Measurements from ENCODE around the gene ANKRD30B.
"Not testable (repeated sequence)": the region's sequence is repeated elsewhere in the genome, so short reads cannot be mapped to it uniquely, and the experiment has no call there.

The ANKRD30B gene

DNA sequence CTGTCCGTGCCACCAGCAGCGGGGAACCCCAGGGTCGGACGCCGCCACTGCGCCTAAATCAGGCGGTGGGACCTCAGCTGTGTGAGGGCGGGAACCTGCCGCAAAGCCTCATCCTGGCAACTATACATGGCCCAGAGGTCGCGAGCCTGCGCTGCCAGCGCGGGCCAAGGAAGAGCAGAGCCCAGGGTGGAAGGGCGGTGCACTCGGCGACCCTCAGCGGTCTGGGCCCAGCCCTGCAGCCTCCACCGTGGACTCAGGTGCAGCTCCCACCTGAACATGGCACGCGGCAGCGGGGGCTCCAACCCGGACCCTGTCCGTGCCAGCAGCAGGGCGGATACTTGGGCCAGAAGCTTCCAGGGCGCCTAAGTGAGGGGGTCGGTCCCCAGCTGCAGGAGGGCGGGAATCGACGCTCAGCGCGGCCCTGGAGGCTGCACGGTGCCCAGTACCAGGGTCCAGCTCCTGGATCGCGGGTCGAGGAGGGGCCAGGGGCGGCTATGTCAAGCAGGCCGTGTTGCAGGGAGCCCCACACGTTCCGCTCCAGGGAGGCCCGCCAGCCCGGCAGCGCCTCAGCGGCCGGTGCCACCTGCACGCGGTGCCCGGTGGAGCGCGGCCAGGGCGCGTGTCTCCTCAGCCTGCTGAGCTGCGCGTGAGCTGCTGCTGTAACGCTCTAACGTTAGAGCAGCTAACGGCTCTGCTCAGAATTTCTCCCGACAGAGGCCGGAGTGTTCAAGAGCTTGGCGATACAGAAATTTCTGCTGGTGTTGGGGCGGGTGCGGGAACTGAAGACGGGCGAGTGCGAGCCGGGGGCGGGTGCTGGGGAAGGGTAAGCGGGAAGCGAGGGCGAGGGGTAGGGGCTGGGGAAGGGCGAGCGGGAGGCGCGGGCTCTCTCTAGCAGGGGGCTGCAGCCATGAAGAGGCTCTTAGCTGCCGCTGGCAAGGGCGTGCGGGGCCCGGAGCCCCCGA is at the start of gene ANKRD30B:
ANKRD30B (plus strand) TSS at position 660 of the 962 bp plus-strand sequence; CDS start at position 908, 248 bp downstream.
- DNase-seq (ENCODE audit: low read depth in 2 of 2), result no peak

GRCh38 chr18:14701286-14702040 is 46.5 kb upstream of the ANKRD30B start:
- not testable (repeated sequence) for DNase-seq (ENCODE audit: low read depth in 2 of 2)

DNA sequence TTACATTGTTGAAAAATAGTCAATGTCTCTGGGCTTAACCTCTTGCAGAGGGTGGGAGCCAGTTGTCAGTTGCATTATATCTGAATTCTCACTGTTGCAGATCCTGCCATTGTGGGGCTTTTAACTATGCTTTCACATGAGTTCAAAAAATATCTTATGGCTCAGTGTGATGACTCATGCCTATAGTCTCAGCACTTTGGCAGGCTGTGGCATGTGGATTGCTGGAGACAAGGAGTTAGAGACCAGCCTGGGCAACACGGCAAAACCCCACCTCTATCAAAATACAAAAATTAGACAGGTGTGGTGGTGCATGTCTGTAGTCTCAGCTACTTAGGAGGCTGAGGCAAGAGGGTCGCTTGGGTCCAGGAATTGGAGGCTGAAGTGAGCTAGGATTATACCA is 38.2 kb upstream of the ANKRD30B start:
- not testable (repeated sequence) for DNase-seq (ENCODE audit: low read depth in 2 of 2)

GRCh38 chr18:14721569-14721968 is 26.4 kb upstream of the ANKRD30B start:
- not testable (repeated sequence) for DNase-seq (ENCODE audit: low read depth in 2 of 2)

DNA sequence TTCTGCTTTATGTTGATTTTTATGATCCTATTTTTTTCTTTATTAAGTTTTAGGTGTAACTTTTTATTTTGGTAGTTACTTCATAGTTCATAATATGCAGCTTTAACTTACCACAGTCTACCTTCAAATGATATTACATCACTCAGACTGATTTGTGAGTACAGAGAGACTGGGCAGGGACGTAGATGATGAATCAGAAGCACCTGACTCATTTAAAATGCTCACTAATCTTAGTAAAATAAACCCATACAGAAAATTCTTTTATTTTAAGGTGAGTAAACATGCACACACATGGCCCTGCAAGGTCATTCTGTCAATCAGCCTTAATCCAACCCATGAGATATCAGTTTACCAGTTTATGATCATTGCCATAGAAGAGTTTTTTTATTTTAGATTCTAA is 8.9 kb upstream of the ANKRD30B start:
- DNase-seq (ENCODE audit: low read depth in 2 of 2), result not testable (repeated sequence)

DNA sequence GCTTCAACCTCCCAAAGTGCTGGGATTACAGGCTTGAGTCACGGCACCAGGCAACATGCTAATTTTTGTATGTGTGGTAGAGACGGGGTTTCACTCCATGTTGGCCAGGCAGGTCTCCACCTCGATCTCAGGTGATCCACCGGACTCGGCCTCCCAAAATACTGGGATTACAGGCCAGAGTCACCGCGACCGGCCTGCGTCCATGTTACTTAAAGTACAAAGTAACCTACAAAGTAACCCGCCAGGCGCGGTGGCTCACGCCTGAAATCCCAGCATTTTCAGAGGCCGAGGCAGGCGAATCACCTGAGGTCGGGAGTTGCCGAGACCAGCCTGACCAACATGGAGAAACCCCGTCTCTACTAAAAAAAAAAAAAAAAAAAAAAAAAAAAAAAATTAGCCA is 1.1 kb upstream of the ANKRD30B start:
- DNase-seq (ENCODE audit: low read depth in 2 of 2), result no peak

- DNase-seq (ENCODE audit: low read depth in 2 of 2), result no peak
Measured at GRCh38 chr18:14748496-14748895, 524 bp downstream of the ANKRD30B start.

DNA sequence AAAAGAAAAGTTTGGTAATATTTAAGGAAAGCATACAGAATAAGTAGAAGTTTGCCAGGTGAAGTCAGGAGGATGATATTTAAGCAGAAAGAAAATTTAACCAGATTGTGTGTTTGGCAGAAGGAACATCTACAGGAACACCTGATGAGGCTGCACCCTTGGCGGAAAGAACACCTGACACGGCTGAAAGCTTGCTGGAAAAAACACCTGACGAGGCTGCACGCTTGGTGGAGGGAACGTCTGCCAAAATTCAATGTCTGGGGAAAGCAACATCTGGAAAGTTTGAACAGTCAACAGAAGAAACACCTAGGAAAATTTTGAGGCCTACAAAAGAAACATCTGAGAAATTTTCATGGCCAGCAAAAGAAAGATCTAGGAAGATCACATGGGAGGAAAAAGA is 15.6 kb downstream of the ANKRD30B start:
- not testable (repeated sequence) for DNase-seq (ENCODE audit: low read depth in 2 of 2)

- no peak for DNase-seq (ENCODE audit: low read depth in 2 of 2)
Measured at GRCh38 chr18:14767474-14767873, 19.5 kb downstream of the ANKRD30B start.

DNA sequence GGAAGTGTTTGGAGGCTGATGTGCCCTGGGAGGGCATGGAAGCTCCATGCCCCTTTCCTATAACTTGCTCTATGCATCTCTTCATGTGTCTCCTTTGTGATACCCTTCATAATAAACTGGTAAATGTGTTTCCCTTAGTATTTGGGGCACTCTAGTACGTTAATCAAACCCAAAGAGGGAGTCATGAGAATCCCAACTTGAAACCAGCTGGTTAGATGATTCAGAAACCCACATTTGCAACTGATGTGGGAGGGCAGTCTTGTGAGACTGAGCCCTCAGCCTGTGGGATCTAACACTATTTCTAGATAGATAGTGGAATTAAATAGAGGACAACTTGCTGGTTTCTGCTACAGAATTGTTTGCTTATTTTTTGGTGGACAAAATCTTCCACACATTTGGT is 20.3 kb downstream of the ANKRD30B start:
- DNase-seq (ENCODE audit: low read depth in 2 of 2), result no peak

GRCh38 chr18:14769381-14769780 is 21.4 kb downstream of the ANKRD30B start:
- DNase-seq (ENCODE audit: low read depth in 2 of 2), result no peak

DNA sequence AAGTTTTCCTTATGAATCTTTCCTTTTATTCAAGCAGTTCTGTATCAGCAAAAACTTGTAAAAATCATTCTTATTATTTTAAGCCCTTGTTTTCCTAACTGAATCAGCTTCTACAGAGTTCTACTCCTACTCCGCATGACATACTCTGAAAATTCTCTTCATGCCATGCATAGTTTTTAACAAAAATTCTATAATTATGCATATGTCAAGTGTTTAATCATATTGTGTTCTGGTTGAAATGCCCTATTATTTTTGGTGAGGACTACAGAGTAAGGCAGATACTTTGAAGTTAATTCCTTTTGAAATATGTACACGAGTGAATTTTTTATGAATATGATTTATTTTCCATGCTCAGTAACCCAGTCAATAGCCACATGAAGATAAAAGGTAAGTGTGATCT is 28.8 kb downstream of the ANKRD30B start:
- no peak for DNase-seq (ENCODE audit: low read depth in 2 of 2)

GRCh38 chr18:14781671-14782070 is 33.7 kb downstream of the ANKRD30B start:
- DNase-seq (ENCODE audit: low read depth in 2 of 2), result no peak

DNA sequence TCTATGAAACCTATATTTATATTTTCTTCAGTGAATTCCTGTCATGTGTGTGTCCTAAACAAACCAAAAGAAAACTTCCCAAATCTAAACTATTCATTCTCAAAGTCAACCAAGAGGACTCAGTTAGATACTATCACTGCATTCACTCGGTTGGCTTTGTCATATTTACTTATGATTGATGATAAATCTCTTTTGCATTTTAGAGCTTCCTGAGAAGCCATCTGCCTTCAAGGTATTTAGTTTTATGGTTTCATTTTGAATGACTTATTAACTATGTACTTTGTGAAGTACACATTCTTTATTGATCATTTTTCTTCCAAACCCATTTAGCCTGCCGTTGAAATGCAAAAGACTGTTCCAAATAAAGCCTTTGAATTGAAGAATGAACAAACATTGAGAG is 36.2 kb downstream of the ANKRD30B start:
- DNase-seq (ENCODE audit: low read depth in 2 of 2), result no peak

- not testable (repeated sequence) for DNase-seq (ENCODE audit: low read depth in 2 of 2)
Measured at GRCh38 chr18:14796876-14797275, 48.9 kb downstream of the ANKRD30B start.

DNA sequence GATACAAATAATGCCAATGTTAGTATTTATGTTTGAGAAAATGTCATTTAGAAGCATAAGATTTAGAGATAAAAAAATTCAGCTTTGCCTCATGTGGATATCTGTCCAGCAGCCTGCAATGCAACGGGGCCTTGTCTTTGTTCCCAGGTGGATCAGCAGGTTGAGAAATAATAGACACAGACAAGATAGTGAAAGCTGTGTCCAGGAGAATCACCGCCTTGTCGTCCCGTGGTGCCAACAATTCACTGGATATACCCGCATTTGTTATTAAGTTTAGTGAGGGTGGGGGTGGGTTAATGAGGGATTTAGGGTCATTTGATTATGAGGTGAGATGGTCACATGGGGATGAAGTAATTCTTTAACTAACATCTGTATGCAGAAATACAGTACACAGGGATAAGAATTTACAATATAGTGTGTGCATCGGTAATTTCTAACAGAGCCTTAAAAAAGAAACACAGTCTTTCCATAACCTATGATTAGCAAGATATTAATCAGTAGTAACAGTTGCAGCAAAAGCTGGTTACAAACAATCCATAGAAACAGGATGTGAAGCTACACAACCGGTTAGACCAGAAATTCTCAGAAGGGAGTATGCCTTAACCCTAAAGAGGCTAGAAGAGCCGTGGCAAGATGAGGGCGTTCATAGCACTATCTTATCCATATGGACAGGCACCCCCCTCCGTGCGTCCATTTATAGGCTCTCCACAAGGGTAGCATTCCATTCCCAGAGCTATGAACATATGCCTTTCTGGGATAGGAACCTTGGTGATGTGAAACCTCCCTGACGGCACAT is 50.2 kb downstream of the ANKRD30B start:
- DNase-seq (ENCODE audit: low read depth in 2 of 2), result not testable (repeated sequence)

- not testable (repeated sequence) for DNase-seq (ENCODE audit: low read depth in 2 of 2)
Measured at GRCh38 chr18:14811081-14811480, 63.1 kb downstream of the ANKRD30B start.

DNA sequence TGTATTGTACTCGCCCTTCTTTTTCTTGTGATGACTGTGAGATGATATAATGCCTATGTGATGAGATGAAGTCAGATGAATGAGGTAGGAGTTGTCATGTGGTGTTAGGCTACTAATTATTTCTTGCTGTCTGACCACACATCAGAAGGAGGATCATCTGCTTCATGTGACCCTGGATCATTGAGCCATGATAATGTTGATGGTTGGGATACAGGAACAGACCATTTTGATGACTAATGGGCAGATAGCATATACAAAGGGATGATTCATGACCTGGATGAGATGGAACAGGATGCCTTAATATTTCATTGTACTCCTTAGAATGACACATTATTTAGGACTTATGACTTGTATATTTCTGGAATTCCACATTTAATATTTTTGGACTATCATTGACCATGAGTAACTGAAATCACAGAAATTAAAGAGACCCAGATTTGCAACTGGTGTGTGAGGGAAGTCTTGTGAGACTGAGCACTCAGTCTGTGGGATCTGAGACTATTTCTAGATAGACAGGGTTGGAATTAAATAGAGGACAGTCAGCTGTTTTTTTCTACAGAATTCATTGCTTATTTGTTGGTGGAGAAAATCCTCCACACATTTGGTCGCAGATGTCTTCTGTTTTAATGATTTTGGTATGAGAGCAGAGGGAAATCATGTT is 79.1 kb downstream of the ANKRD30B start:
- not testable (repeated sequence) for DNase-seq (ENCODE audit: low read depth in 2 of 2)

GRCh38 chr18:14841607-14842006 is 93.6 kb downstream of the ANKRD30B start:
- not testable (repeated sequence) for DNase-seq (ENCODE audit: low read depth in 2 of 2)

- DNase-seq (ENCODE audit: low read depth in 2 of 2), result not testable (repeated sequence)
Measured at GRCh38 chr18:14851533-14851932, 103.6 kb downstream of the ANKRD30B start.

DNA sequence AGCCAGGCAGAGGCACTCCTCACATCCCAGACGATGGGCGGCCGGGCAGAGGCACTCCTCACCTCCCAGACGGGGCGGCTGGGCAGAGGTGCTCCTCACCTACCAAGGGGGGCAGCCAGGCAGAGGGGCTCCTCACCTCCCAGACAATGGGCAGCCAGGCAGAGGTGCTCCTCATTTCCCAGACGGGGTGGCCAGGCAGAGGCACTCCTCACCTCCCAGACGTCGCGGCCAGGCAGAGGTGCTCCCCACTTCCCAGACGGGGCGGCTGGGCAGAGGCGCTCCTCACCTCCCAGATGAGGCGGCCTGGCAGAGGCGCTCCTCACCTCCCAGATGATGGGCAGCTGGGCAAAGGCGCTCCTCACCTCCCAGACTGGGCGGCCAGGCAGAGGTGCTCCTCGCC is 107.7 kb downstream of the ANKRD30B start:
- not testable (repeated sequence) for DNase-seq (ENCODE audit: low read depth in 2 of 2)
